Upper lobe of left lung (tissue), 6 donors: Measurements from ENCODE around the gene SLC25A53. TPM values are rescaled to one million over a fixed set of nuclear protein-coding genes. Genes with fewer than 3 reads are reported as not detected.
"Not testable (repeated sequence)": the region's sequence is repeated elsewhere in the genome, so short reads cannot be mapped to it uniquely, and the experiment has no call there.

Experiments
- ATAC-seq, 2 donors: fragments of 200-7000 bp; cut with Tn5 transposase; one replicate each; pipeline ENCODE4 v1.9.1; 2022; ENCODE audit warnings: mild to moderate bottlenecking in 2 of 2, moderate library complexity in 2 of 2; ENCODE audit not compliant: low FRiP score in 2 of 2
- DNase-seq, 2 donors: peaks; one replicate each; pipeline ENCODE4 v3.0.0-alpha.2; 2019 to 2020
- H3K27ac ChIP-seq, 4 donors: fragments of 200-600 bp; sonication (generic); one replicate each; pipeline ENCODE4 v1.5.1; 2016 to 2019
- H3K27me3 ChIP-seq, 4 donors: fragments of 200-600 bp; sonication (generic); one replicate each; pipeline ENCODE4 v1.5.1; 2017 to 2019
- H3K36me3 ChIP-seq, 4 donors: fragments of 200-600 bp; sonication (generic); one replicate each; pipeline ENCODE4 v1.5.1; 2016 to 2019
- H3K4me1 ChIP-seq, 4 donors: fragments of 200-600 bp; sonication (generic); one replicate each; pipeline ENCODE4 v1.5.1; 2018 to 2019
- H3K4me3 ChIP-seq, 4 donors: fragments of 200-600 bp; sonication (generic); one replicate each; pipeline ENCODE4 v1.5.1; 2017 to 2019; ENCODE audit warnings: mild to moderate bottlenecking in 2 of 4, moderate library complexity in 1 of 4
- H3K9me3 ChIP-seq, 4 donors: fragments of 200-600 bp; sonication (generic); one replicate each; pipeline ENCODE4 v1.5.1; 2018 to 2019
- CTCF ChIP-seq, 6 experiments: fragments of 450-650 bp in 4 of 6; fragments of 200-600 bp in 2 of 6; sonication (generic) in 2 of 6; IDR thresholded peaks; one replicate each; pipeline ENCODE4 v1.5.1; 2016 to 2019; ENCODE audit warnings: antibody characterized with exemption in 6 of 6
- EP300 ChIP-seq, 4 donors: sonication (generic); formaldehyde crosslinking; IDR thresholded peaks; one replicate each; pipeline ENCODE4 v1.5.1; 2017; ENCODE audit warnings: antibody characterized with exemption in 4 of 4, control low read depth in 2 of 4
- POLR2A ChIP-seq, 4 donors: fragments of 450-650 bp; IDR thresholded peaks; one replicate each; pipeline ENCODE4 v1.5.1; 2016 to 2017; ENCODE audit warnings: antibody characterized with exemption in 4 of 4, mild to moderate bottlenecking in 2 of 4
- POLR2AphosphoS5 ChIP-seq, 2 donors: sonication (generic); formaldehyde crosslinking; IDR thresholded peaks; one replicate each; pipeline ENCODE4 v1.5.1; 2017; ENCODE audit warnings: antibody characterized with exemption in 2 of 2
- WGBS, 2 donors: methylation state at CpG; one replicate each; pipeline ENCODE4 v1.1.5; 2017 to 2018; 5-methylcytosine and 5-hydroxymethylcytosine counted together
- total RNA-seq, 6 donors: library from RNA; depleted of rRNA in 4 of 6; stranded (reverse); fragments of >200 nt in 4 of 6; gene quantifications; one replicate each; pipeline versions ENCODE4 v1.1.0 to v1.2.1, GENCODE V29; 2016 to 2021
- donor health status: DM: no; HTN: no; CAD: no; lungs with moderate emphysema.
- donor health status: DM: no; HTN: yes; CAD: no; lungs with severe emphysema.

SLC25A53 gene
- total RNA-seq, 6 donors from 2014 or later, result 2.3 to 13.5 (median 7.6) TPM

GRCh38 chrX:104112326-104112951 lies 44.4 kb downstream of the SLC25A53 start, which contains the start of gene ZCCHC18:
Gene ZCCHC18, plus strand, starts transcription at chrX:104112523. Its CDS starts 1,589 bp downstream, at chrX:104114112.
- Histone ChIP-seq H3K27ac (peak within 1 kb of the TSS; percentile 65 to 72 (median 67)), H3K36me3 (no peaks in the 10 kb centered on the region), H3K4me3 (peak within 1 kb of the TSS; percentile 12 to 64 (median 54)), H3K27me3 (peaks cover 0 to 5% (median 0%) of the 10 kb centered on the region in 4 donors), H3K9me3 (no peaks in the 10 kb centered on the region), H3K4me1 (no peaks in the 10 kb centered on the region)
- ATAC-seq, result peak; percentile 47 to 95
- TF ChIP-seq CTCF (IDR thresholded peaks at IDR 0.05), result no peak
- TF ChIP-seq EP300 (IDR thresholded peaks at IDR 0.05), result no peak
- TF ChIP-seq POLR2AphosphoS5 (IDR thresholded peaks at IDR 0.05), result no peak
- TF ChIP-seq POLR2A (IDR thresholded peaks at IDR 0.05), result no peak
- WGBS, 2 donors, result 0 to 17% methylated on average over 3 to 49 of the region's 67 CpGs
- peak; percentile 37 to 92 for DNase-seq

GRCh38 chrX:104110491-104111240 lies 46.1 kb downstream of the SLC25A53 start:
- 52 to 62% methylated on average over 6 of the region's 6 CpGs for WGBS, 2 donors
- H3K4me3 ChIP-seq, DNase-seq, H3K4me1 ChIP-seq, H3K36me3 ChIP-seq, ATAC-seq, H3K27me3 ChIP-seq, H3K9me3 ChIP-seq, H3K27ac ChIP-seq: not testable (repeated sequence)

- WGBS, 2 donors, result 57% methylated on average over 1 of the region's 1 CpG; no CpG with 5 or more reads in 1 of the 2 donors
- H3K27me3 ChIP-seq, result peaks cover 0 to 5% (median 0%) of the 10 kb centered on the region in 4 donors
- no peak for ATAC-seq
Observed at GRCh38 chrX:104108955-104109354, 47.9 kb downstream of the SLC25A53 start.

GRCh38 chrX:104105330-104106262 lies 51.2 kb downstream of the SLC25A53 start:
- H3K9me3 ChIP-seq, result no peaks in the 10 kb centered on the region
- no peaks in the 10 kb centered on the region for H3K27me3 ChIP-seq
- 69 to 82% methylated on average over 7 to 11 of the region's 11 CpGs for WGBS, 2 donors
- no peaks in the 10 kb centered on the region for H3K36me3 ChIP-seq
- DNase-seq (no peak), ATAC-seq (no peak)
- TF ChIP-seq POLR2A (IDR thresholded peaks at IDR 0.05) (no peak), POLR2AphosphoS5 (IDR thresholded peaks at IDR 0.05) (no peak), CTCF (IDR thresholded peaks at IDR 0.05) (no peak), EP300 (IDR thresholded peaks at IDR 0.05) (no peak)
- no peak overlapping the region for H3K27ac ChIP-seq
- no peaks in the 10 kb centered on the region for H3K4me1 ChIP-seq
- no peak overlapping the region for H3K4me3 ChIP-seq

More at GRCh38 chrX:104108955-104109354, 47.9 kb downstream of the SLC25A53 start:
- H3K4me3 ChIP-seq, result no peak overlapping the region
- no peak for TF ChIP-seq CTCF (IDR thresholded peaks at IDR 0.05)
- no peak for TF ChIP-seq POLR2A (IDR thresholded peaks at IDR 0.05)
- TF ChIP-seq EP300 (IDR thresholded peaks at IDR 0.05), result no peak
- no peak for TF ChIP-seq POLR2AphosphoS5 (IDR thresholded peaks at IDR 0.05)
- no peaks in the 10 kb centered on the region for H3K36me3 ChIP-seq
- no peak for DNase-seq
- no peaks in the 10 kb centered on the region for H3K9me3 ChIP-seq
- no peak overlapping the region for H3K27ac ChIP-seq
- H3K4me1 ChIP-seq, result no peaks in the 10 kb centered on the region

- Histone ChIP-seq H3K4me3 (no peak overlapping the region), H3K36me3 (no peaks in the 10 kb centered on the region), H3K27ac (no peak overlapping the region), H3K27me3 (no peaks in the 10 kb centered on the region), H3K4me1 (no peaks in the 10 kb centered on the region), H3K9me3 (no peaks in the 10 kb centered on the region)
- 71 to 92% methylated on average over 6 to 10 of the region's 10 CpGs for WGBS, 2 donors
- ATAC-seq, result no peak
- TF ChIP-seq POLR2AphosphoS5 (IDR thresholded peaks at IDR 0.05) (no peak), EP300 (IDR thresholded peaks at IDR 0.05) (no peak), CTCF (IDR thresholded peaks at IDR 0.05) (no peak), POLR2A (IDR thresholded peaks at IDR 0.05) (no peak)
- peak in 1 of 2 donors; percentile 29 for DNase-seq
Observed at GRCh38 chrX:104104676-104105075, 52.1 kb downstream of the SLC25A53 start.
